ENCODE data around the gene PHOSPHO2. TPM values are rescaled to one million over a fixed set of nuclear protein-coding genes. Genes with fewer than 3 reads are reported as not detected.

Gene PHOSPHO2
- total and polyA plus RNA-seq, 8 donors = 1.3 to 22.0 (median 3.9) TPM

GRCh38 chr2:169739351-169739750 is 45.1 kb downstream of the PHOSPHO2 start:
- Histone ChIP-seq H3K36me3 (peaks cover 0 to 4% (median 0%) of the 10 kb centered on the region in 4 donors), H3K4me1 (peaks cover 0 to 53% (median 16%) of the 10 kb centered on the region in 4 donors)

GRCh38 chr2:169743549-169743948 is 49.3 kb downstream of the PHOSPHO2 start:
- intact Hi-C loops (cut with DNase I; ENCODE audit: low total_unique reads) = no loop called here
- H3K4me3 ChIP-seq = no peak overlapping the region
- DNase-seq = peak in 1 of 2 donors; percentile 56
- no peaks in the 10 kb centered on the region for H3K9me3 ChIP-seq
- H3K27me3 ChIP-seq = no peaks in the 10 kb centered on the region
- peaks cover 0 to 19% (median 0%) of the 10 kb centered on the region in 4 donors for H3K4me1 ChIP-seq
- TF ChIP-seq POLR2AphosphoS5 (IDR thresholded peaks at IDR 0.05) (no peak), EP300 (IDR thresholded peaks at IDR 0.05) (no peak), CTCF (IDR thresholded peaks at IDR 0.05) (no peak), POLR2A (IDR thresholded peaks at IDR 0.05) (no peak)
- peak overlapping the region in 1 of 5 donors; percentile 29 for H3K27ac ChIP-seq
- WGBS, 5 donors = 66 to 83% (median 77%) methylated on average over 4 of the region's 4 CpGs
- H3K36me3 ChIP-seq = peaks cover 0 to 12% (median 0%) of the 10 kb centered on the region in 4 donors

More at GRCh38 chr2:169739351-169739750, 45.1 kb downstream of the PHOSPHO2 start:
- intact Hi-C loops (cut with DNase I; ENCODE audit: low total_unique reads) = no loop called here
- Histone ChIP-seq H3K27me3 (no peaks in the 10 kb centered on the region), H3K4me3 (no peak overlapping the region), H3K9me3 (no peaks in the 10 kb centered on the region), H3K27ac (no peak overlapping the region)
- TF ChIP-seq EP300 (IDR thresholded peaks at IDR 0.05) (no peak), CTCF (IDR thresholded peaks at IDR 0.05) (no peak), POLR2AphosphoS5 (IDR thresholded peaks at IDR 0.05) (no peak), POLR2A (IDR thresholded peaks at IDR 0.05) (no peak)
- WGBS, 5 donors = 57 to 86% (median 73%) methylated on average over 1 of the region's 1 CpG
- no peak for DNase-seq

GRCh38 chr2:169746240-169746639 is 52.0 kb downstream of the PHOSPHO2 start:
- H3K4me1 ChIP-seq = peaks cover 0 to 14% (median 0%) of the 10 kb centered on the region in 4 donors
- peaks cover 0 to 12% (median 3%) of the 10 kb centered on the region in 4 donors for H3K36me3 ChIP-seq
- H3K4me3 ChIP-seq = no peak overlapping the region
- 67 to 82% (median 74%) methylated on average over 2 of the region's 2 CpGs for WGBS, 5 donors
- no peak for TF ChIP-seq POLR2AphosphoS5 (IDR thresholded peaks at IDR 0.05)
- no peak for TF ChIP-seq POLR2A (IDR thresholded peaks at IDR 0.05)
- no peak for TF ChIP-seq EP300 (IDR thresholded peaks at IDR 0.05)
- TF ChIP-seq CTCF (IDR thresholded peaks at IDR 0.05) = no peak
- no peak overlapping the region for H3K27ac ChIP-seq
- no peak for DNase-seq
- intact Hi-C loops (cut with DNase I; ENCODE audit: low total_unique reads) = no loop called here
- no peaks in the 10 kb centered on the region for H3K9me3 ChIP-seq
- no peaks in the 10 kb centered on the region for H3K27me3 ChIP-seq

- Histone ChIP-seq H3K36me3 (peaks cover 0 to 12% (median 4%) of the 10 kb centered on the region in 4 donors), H3K9me3 (no peaks in the 10 kb centered on the region), H3K27ac (no peak overlapping the region), H3K27me3 (no peaks in the 10 kb centered on the region), H3K4me3 (no peak overlapping the region), H3K4me1 (peaks cover 0 to 3% (median 0%) of the 10 kb centered on the region in 4 donors)
- intact Hi-C loops (cut with DNase I; ENCODE audit: low total_unique reads) = no loop called here
- DNase-seq = no peak
- WGBS, 5 donors = 79 to 83% (median 81%) methylated on average over 6 of the region's 6 CpGs
- no peak for TF ChIP-seq POLR2A (IDR thresholded peaks at IDR 0.05)
- TF ChIP-seq EP300 (IDR thresholded peaks at IDR 0.05) = no peak
- TF ChIP-seq CTCF (IDR thresholded peaks at IDR 0.05) = no peak
- no peak for TF ChIP-seq POLR2AphosphoS5 (IDR thresholded peaks at IDR 0.05)
Measured at GRCh38 chr2:169748319-169748718, 54.0 kb downstream of the PHOSPHO2 start.

Small RNAs within 50 kb of the gene (small RNA-seq; reads per million reads assigned to genes)
- gene RF00432 = 0 reads per million in 4 donors

Other genes with a start within 250 kb of the PHOSPHO2 start
- 10 to 100 TPM in 2 of 5 donors, 1 to 10 TPM in 2, under 1 TPM in 1; 0.58 to 14.0 (median 5.8) TPM for gene BBS5, start 215.0 kb upstream of the PHOSPHO2 start, total RNA-seq
- gene BBS5, start 215.0 kb upstream of the PHOSPHO2 start, polyA plus RNA-seq = 1 to 10 TPM; 2.1 to 4.5 (median 2.7) TPM
- 1 to 10 TPM in 1 of 5 donors, not detected in 4; 1.7 TPM for gene KLHL41, start 184.8 kb upstream of the PHOSPHO2 start, total RNA-seq
- 1 to 10 TPM in 2 of 3 donors, under 1 TPM in 1; 0.37 to 3.7 (median 1.3) TPM for gene KLHL41, start 184.8 kb upstream of the PHOSPHO2 start, polyA plus RNA-seq
- 10 to 100 TPM in 4 of 5 donors, 1 to 10 TPM in 1; 6.4 to 32.3 (median 23.5) TPM for gene FASTKD1, start 120.6 kb upstream of the PHOSPHO2 start, total RNA-seq
- 10 to 100 TPM in 2 of 3 donors, 1 to 10 TPM in 1; 4.0 to 37.2 (median 18.9) TPM for gene FASTKD1, start 120.6 kb upstream of the PHOSPHO2 start, polyA plus RNA-seq
- gene PPIG, start 110.1 kb upstream of the PHOSPHO2 start, total RNA-seq = 10 to 100 TPM; 26.1 to 69.9 (median 28.0) TPM
- gene PPIG, start 110.1 kb upstream of the PHOSPHO2 start, polyA plus RNA-seq = 10 to 100 TPM; 22.0 to 98.8 (median 27.8) TPM
- gene CFAP210, start 64 bp upstream of the PHOSPHO2 start, total RNA-seq = under 1 TPM in 1 of 5 donors, not detected in 4; 0.37 TPM
- 1 to 10 TPM in 1 of 3 donors, under 1 TPM in 1, not detected in 1; 0.23 to 2.1 TPM for gene CFAP210, start 64 bp upstream of the PHOSPHO2 start, polyA plus RNA-seq
- gene KLHL23, start 39.4 kb downstream of the PHOSPHO2 start, total RNA-seq = 10 to 100 TPM in 3 of 5 donors, 1 to 10 TPM in 2; 5.3 to 37.3 (median 10.3) TPM
- 1 to 10 TPM; 3.7 to 5.8 (median 5.3) TPM for gene KLHL23, start 39.4 kb downstream of the PHOSPHO2 start, polyA plus RNA-seq
- 10 to 100 TPM; 30.7 to 94.2 (median 41.4) TPM for gene SSB, start 104.4 kb downstream of the PHOSPHO2 start, total RNA-seq
- gene SSB, start 104.4 kb downstream of the PHOSPHO2 start, polyA plus RNA-seq = 10 to 100 TPM; 60.0 to 76.5 (median 66.6) TPM
- gene METTL5, start 130.4 kb downstream of the PHOSPHO2 start, total RNA-seq = 10 to 100 TPM in 4 of 5 donors, 1 to 10 TPM in 1; 1.4 to 46.9 (median 36.0) TPM
- 10 to 100 TPM; 61.6 to 87.2 (median 71.3) TPM for gene METTL5, start 130.4 kb downstream of the PHOSPHO2 start, polyA plus RNA-seq
- gene UBR3, start 133.0 kb downstream of the PHOSPHO2 start, total RNA-seq = 100 to 1,000 TPM in 1 of 5 donors, 10 to 100 TPM in 4; 32.7 to 151 (median 62.9) TPM
- gene UBR3, start 133.0 kb downstream of the PHOSPHO2 start, polyA plus RNA-seq = 10 to 100 TPM in 1 of 3 donors, 1 to 10 TPM in 2; 4.8 to 10.5 (median 5.5) TPM

Measured in stomach (tissue), 9 donors.